GM18520 (cell line): ENCODE measurements around the gene FSTL4.

Experiments used
- ATAC-seq: cut with Tn5 transposase; IDR thresholded peaks from one replicate; pipeline ENCODE4 v1.9.1; 2021; ENCODE audit not compliant: unreplicated experiment

FSTL4 gene

GRCh38 chr5:133277744-133278143, 334.6 kb downstream of the FSTL4 start:
- no peak for ATAC-seq

DNA sequence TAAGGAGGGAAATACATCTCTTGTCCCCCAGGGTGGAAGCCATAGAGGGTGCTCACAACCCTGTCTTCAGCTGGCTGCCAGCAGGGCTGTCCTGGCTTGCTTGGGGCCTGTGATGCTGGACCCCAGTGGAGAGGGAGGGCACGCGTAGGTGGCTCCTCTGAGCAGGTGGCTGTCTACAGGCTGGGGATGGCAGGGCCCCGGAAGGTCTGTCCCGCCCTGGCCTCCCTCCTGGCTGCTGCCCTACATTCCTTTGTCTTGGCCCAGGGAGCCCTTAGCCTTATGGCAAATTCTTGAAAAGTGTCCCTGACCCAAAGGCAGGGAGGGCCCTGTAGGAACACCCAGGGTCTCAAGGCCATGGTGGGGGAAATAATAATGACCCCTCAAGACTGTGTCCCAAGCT, 336.2 kb downstream of the FSTL4 start:
- ATAC-seq = no peak

- ATAC-seq = no peak
Measured at GRCh38 chr5:133275631-133276030, 336.7 kb downstream of the FSTL4 start.

DNA sequence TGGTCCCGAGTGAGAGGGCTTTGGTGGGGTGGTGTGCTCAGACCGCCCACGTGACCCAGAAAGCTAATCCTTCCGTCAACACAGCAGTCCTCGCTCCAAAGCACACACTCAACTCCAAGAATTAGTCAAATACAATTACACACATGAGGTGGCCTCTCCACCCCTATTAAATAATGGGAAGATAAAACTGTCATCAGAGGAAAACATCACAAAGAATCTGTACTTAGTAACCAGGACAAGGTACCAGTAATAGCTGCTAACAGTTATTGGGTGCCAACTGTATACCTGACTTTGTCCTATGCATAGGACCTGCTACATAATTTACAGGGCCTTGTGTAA, 337.8 kb downstream of the FSTL4 start:
- no peak for ATAC-seq

GRCh38 chr5:133273661-133274596, 338.4 kb downstream of the FSTL4 start:
- ATAC-seq = no peak

GRCh38 chr5:133272345-133272744, 340.0 kb downstream of the FSTL4 start:
- no peak for ATAC-seq

DNA sequence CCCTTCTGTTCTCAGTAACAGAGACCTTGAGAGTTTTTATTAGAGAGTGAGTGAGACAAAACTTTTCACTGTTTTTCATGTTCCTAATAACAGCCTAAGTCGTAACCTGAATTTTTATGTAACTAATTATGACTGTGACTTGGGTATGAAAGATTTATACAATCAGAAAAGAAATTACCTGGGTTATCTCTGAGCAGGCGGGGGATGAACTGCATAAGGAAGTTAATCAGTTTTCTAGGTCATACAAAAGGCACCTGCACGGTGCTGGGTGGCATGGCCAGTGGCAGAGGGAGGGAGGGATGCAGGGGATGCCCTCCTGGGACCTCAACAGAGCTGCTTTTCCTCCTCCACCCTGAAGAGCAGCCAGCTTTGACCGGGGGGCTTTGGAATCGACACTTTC, 340.7 kb downstream of the FSTL4 start:
- ATAC-seq = no peak

DNA sequence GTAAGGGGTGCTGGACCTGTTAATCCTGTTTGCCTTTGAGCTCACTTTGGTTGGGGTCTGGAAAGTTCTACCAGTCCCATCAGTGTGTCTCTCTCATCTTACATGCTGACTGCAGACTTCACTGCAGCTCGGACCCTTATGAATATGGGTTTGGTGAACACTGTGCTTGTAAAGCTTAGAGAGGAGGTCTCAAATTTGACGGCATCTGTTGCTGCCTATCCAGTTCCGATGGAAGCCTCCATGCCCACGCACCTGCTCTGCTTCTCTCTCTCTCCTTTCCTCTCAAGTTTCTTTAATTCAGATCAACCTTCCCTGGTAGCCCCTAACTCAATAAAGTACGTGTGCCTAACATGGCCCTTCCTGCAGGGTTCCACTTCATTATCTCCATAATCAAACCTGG, 342.6 kb downstream of the FSTL4 start:
- ATAC-seq = no peak

GRCh38 chr5:133267601-133268000, 344.7 kb downstream of the FSTL4 start:
- ATAC-seq = no peak

- ATAC-seq = no peak
Measured at GRCh38 chr5:133266966-133267365, 345.4 kb downstream of the FSTL4 start.

- no peak for ATAC-seq
Measured at GRCh38 chr5:133266527-133266878, 345.8 kb downstream of the FSTL4 start.

DNA sequence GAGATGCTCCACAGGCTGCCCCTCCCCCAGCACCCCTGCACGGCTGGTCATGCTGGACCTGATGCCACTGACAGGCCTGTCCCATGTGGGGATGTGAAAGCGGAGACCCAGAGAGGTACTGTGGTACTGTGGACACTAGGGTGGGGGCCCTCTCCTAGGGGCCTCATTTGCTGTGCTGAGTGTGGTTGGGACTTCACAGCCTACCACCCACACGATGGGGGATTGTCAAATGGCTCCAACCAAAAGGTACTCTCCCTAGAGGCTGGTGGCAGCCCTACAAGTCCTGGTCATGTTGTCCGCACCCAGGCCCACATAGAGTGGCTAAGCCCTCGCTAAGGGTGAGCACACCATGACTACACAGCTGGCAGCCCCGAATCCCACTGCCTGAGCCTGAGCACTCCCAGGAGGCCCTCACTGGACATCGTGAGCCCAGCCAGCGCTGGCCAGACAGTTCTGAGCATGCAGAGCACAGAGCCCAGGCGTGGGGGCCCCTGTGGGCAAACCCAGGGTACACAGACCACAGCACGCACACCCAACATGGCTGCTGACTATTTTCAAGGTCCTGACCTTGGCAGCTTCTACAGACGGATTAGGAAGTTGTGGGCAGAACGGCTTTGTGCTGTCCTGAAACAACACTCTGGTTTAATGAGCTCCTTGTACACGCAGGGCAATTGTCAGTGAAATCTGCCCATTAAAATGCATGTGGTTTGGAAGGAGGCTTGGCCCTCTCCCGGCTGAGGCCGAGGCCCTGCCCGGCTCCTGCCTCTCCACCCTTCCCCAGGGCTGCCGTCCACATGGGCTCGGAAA, 346.4 kb downstream of the FSTL4 start:
- ATAC-seq = peak; percentile 36

DNA sequence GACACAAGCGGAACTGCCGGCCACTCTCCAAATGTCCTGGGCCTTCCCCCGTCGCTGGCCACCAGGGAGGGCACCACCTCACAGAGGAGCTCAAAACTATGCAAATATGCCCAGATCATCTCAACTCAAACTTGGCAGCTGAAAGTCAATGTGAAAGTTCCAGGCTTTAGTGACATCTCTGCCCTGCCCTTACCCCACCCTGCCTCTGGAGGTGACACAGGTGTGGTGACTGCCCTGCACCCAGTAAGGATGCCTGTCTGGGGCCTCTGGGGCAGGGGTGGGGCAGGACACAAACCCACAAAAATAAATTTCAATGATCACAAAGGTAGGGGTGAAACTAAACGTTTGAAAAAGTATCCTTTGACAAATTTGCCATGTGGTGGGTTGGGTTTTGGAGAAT, 347.1 kb downstream of the FSTL4 start:
- ATAC-seq = peak; percentile 48

- ATAC-seq = no peak
Measured at GRCh38 chr5:133262690-133263089, 349.7 kb downstream of the FSTL4 start.

DNA sequence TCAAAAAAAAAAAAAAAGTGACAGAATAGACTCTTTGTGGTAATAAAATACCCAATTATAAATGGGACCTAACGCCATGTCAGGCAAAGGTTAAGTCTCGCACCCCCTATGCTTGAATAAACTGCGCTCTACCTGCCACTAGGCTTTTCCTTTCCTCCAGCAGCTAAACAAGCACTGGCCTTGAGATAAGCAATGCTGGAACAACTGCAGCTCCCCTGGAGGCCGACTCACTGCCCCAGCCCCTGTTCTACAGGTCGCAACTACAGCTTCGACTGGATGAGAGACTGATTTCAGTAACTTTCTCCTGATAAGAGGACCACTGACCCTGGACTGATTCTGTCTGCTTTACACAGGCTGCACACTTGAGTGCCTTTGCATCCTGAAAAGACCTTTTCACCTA, 350.3 kb downstream of the FSTL4 start:
- no peak for ATAC-seq

DNA sequence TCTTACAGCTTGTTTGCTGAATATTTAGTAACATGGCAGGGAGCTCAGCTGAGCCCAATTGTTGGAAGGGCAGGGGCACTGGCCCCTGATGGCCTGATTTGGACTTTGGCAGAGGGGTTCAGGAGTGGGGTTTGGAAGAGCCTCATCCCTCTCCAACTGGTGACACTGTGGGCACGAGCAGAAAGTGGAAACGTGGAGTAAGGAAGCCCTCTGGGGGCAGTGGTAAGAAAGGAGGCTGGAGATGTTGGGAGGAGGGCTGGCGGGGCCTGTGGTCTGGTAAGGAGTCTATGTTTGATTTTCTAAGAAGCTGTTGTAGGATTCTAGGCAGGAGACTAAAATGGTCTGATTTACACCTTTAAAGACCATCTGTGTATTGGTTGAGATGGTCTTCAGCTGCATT, 351.6 kb downstream of the FSTL4 start:
- ATAC-seq = no peak

GRCh38 chr5:133259199-133259997, 352.9 kb downstream of the FSTL4 start:
- ATAC-seq = no peak

DNA sequence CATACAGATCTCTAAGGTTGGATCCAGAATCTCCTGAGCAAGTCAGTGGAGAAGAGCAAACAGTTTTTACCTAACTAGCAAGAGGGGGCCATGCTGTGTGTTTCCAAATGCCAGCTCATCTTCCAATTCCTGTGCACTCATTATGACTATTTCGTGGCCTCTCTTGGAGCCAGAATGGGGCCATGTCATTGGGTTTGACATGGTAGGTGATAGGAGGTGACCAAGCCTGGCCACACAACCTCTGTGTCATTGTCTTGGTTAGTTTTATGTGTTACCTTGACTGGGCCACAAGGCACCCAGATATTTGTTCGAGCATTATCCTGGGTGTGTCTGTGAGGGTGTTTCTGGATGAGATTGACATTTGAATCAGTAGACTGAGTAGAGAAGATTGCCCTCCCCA, 354.4 kb downstream of the FSTL4 start:
- no peak for ATAC-seq

DNA sequence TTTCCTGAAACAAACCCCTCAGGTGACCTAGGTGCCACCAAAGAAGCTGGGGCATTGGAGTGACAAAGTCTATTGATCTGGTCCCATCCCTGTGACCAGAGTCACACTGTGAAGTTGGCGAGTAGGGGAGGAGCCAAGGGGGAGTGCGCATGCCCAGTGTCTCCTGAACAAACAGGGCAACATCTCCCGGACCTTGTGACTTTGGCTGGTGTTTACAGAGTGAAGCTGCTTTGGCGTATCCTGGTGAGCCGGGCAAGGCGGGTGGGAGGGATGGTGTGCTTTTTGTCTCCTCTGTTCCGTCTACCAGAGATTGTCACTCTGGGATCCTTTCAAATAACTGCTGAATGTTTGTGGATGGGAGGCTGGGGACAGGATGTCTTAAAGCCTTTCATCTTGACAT, 356.1 kb downstream of the FSTL4 start:
- no peak for ATAC-seq

DNA sequence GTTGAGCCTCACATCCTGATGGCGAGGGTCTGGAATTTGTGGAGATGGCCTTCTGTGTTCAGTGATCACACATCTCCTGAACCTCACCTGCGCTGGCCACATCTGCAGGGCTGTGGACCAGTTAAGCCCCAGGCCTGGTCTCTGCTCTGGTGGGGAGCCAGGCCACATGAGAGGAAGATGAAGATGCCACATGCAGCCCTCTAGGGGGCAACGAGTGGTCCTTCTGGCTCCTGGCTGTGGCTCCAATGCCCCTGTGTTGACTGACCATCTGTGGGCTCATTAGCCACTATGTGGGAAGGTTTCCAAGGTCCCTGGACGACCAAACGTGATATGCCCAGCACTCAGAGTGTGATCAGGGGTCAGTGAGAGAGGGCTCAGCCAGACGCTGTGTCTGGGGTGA, 357.5 kb downstream of the FSTL4 start:
- ATAC-seq = no peak

DNA sequence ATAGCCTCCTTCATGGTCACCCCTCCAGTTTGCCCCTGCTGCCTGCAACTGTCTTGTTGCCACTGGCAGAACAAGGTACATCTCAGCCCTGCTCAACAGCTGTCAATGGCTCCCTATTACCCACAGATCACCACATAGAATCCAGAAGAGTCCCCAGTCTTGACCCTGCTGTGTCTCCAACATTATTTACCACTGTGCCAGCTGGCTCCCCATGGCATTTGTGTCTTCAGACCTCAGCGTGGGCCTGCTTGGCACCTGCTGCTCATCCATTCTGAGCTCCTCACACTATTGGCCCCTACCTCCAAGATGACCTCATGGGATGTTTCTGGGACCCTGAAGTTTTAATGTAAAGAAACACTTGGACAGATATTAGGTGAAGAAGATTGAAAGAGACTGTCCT, 358.7 kb downstream of the FSTL4 start:
- ATAC-seq = no peak

- ATAC-seq = no peak
Measured at GRCh38 chr5:133253070-133253469, 359.3 kb downstream of the FSTL4 start.
